Endodermal cell (in vitro differentiated cells): ENCODE data around the gene CAMK2A. TPM values are rescaled to one million over a fixed set of nuclear protein-coding genes. Genes with fewer than 3 reads are reported as not detected.

ENCODE experiments used
- DNase-seq: peaks from one replicate; pipeline ENCODE4 v3.0.0-alpha.2; 2017
- H3K27ac ChIP-seq: 2 replicates; pipeline ENCODE4 v1.5.1; 2013; ENCODE audit warnings: mild to moderate bottlenecking, low read depth, low read length, moderate library complexity
- H3K27me3 ChIP-seq: 2 replicates; pipeline ENCODE4 v1.6.1; 2013; ENCODE audit warnings: mild to moderate bottlenecking, low read length, moderate library complexity; ENCODE audit not compliant: insufficient read depth, control insufficient read depth, poor library complexity, severe bottlenecking
- H3K36me3 ChIP-seq: 2 replicates; pipeline ENCODE4 v1.7.0; 2013; ENCODE audit warnings: mild to moderate bottlenecking, low read length, moderate library complexity; ENCODE audit not compliant: control insufficient read depth, insufficient read depth
- H3K4me1 ChIP-seq: one replicate; pipeline ENCODE4 v1.7.0; 2013; ENCODE audit warnings: low read length; ENCODE audit not compliant: control insufficient read depth, insufficient read depth
- H3K4me3 ChIP-seq: 2 replicates; pipeline ENCODE4 v1.5.1; 2013; ENCODE audit warnings: mild to moderate bottlenecking, low read length, moderate library complexity
- H3K9ac ChIP-seq: 2 replicates; pipeline ENCODE4 v1.6.1; 2013; ENCODE audit warnings: mild to moderate bottlenecking, low read length, moderate library complexity; ENCODE audit not compliant: poor library complexity, severe bottlenecking; ENCODE audit errors: extremely low read depth
- H3K9me3 ChIP-seq: 2 replicates; pipeline ENCODE4 v1.6.1; 2013; ENCODE audit warnings: mild to moderate bottlenecking, low read length, moderate library complexity; ENCODE audit not compliant: control insufficient read depth
- H3K27ac Mint-ChIP-seq: 2 replicates; pipeline ENCODE4 v1.8.0; 2020; ENCODE audit warnings: mixed read lengths
- H3K27me3 Mint-ChIP-seq: 2 replicates; pipeline ENCODE4 v1.8.0; 2021; ENCODE audit warnings: mild to moderate bottlenecking, mixed read lengths; ENCODE audit not compliant: insufficient read depth
- H3K36me3 Mint-ChIP-seq: 2 replicates; pipeline ENCODE4 v1.8.0; 2020; ENCODE audit warnings: low read depth, mixed read lengths
- H3K4me1 Mint-ChIP-seq: 2 replicates; pipeline ENCODE4 v1.8.0; 2020; ENCODE audit warnings: mixed read lengths
- H3K4me3 Mint-ChIP-seq: 2 replicates; pipeline ENCODE4 v1.8.0; 2020; ENCODE audit warnings: mild to moderate bottlenecking, moderate library complexity, mixed read lengths
- H3K9me3 Mint-ChIP-seq: 2 replicates; pipeline ENCODE4 v1.8.0; 2020; ENCODE audit warnings: mild to moderate bottlenecking, mixed read lengths
- CTCF ChIP-seq: fragments of 200-600 bp; sonication (generic); conservative IDR thresholded peaks from 2 replicates; pipeline ENCODE4 v1.5.0; 2021; ENCODE audit warnings: antibody characterized with exemption, mild to moderate bottlenecking
- WGBS, 2 experiments: methylation state at CpG; one replicate each; pipeline versions ENCODE4 v1.1.5 to v1.1.7; 2013; ENCODE audit warnings: missing lambda C conversion rate in 2 of 2, mixed read lengths in 1 of 2; ENCODE audit not compliant: insufficient coverage in 1 of 2, insufficient read length in 1 of 2; 5-methylcytosine and 5-hydroxymethylcytosine counted together
- total RNA-seq, 2 donors: library from RNA; stranded (reverse); fragmentation: NEBNext Ultra II Directional in 1 of 2; extraction: Animal tissue kit (Norgen Biotek cat#: 25700) in 1 of 2; gene quantifications; 2 replicates in 1 of 2; 3 replicates in 1 of 2; pipeline ENCODE4 v1.2.1, GENCODE V29; 2021

The CAMK2A gene
- total RNA-seq, 2 donors from 2014 or later, result 0.31 to 0.49 TPM

DNA sequence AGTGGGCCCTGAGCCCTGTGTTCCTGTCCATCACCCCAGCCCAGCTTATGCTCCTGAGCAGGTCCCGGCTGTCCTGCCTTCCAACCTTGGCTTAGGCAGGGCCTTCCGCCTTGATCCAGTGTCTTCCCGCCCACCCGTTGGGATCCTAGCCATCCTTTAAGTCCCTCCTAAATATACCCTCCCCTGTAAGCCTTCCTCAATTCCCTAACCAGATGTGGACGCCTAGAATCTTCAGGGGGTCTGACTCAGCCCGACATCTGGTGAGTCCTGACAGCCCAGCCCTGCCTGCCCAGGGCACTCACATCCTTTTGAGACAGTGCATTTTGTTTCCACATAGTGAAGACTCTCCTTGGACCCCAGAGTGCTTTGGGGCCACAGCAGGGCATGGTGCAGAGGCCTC is 76.0 kb downstream of the CAMK2A start:
- H3K27ac ChIP-seq, result no peak overlapping the region
- H3K4me3 Mint-ChIP-seq, result no peak overlapping the region
- H3K27ac Mint-ChIP-seq, result no peak overlapping the region

GRCh38 chr5:150211156-150212030 is 78.2 kb downstream of the CAMK2A start:
- H3K27ac Mint-ChIP-seq, result peak overlapping the region; percentile 55
- Histone ChIP-seq H3K4me1 (no peaks in the 10 kb centered on the region), H3K27ac (no peak overlapping the region), H3K4me3 (no peak overlapping the region), H3K36me3 (no peaks in the 10 kb centered on the region), H3K9me3 (no peaks in the 10 kb centered on the region), H3K27me3 (no peaks in the 10 kb centered on the region), H3K9ac (no peak overlapping the region)
- no peak overlapping the region for H3K4me3 Mint-ChIP-seq
- H3K36me3 Mint-ChIP-seq, result no peaks in the 10 kb centered on the region
- H3K9me3 Mint-ChIP-seq, result no peaks in the 10 kb centered on the region
- no peak for TF ChIP-seq CTCF
- peak; percentile 88 for DNase-seq
- peaks cover 18% of the 10 kb centered on the region for H3K4me1 Mint-ChIP-seq
- WGBS, 2 experiments, result 67 to 69% methylated on average over 8 to 14 of the region's 15 CpGs
- peaks cover 32% of the 10 kb centered on the region for H3K27me3 Mint-ChIP-seq

More for the DNA sequence above, 76.0 kb downstream of the CAMK2A start:
- peaks cover 13% of the 10 kb centered on the region for H3K27me3 ChIP-seq
- H3K4me1 ChIP-seq, result no peaks in the 10 kb centered on the region
- H3K36me3 Mint-ChIP-seq, result no peaks in the 10 kb centered on the region
- no peak overlapping the region for H3K4me3 ChIP-seq
- no peaks in the 10 kb centered on the region for H3K36me3 ChIP-seq
- H3K9ac ChIP-seq, result no peak overlapping the region
- no peaks in the 10 kb centered on the region for H3K9me3 Mint-ChIP-seq
- 78 to 83% methylated on average over 4 to 6 of the region's 6 CpGs for WGBS, 2 experiments
- no peak for DNase-seq
- peaks cover 46% of the 10 kb centered on the region for H3K27me3 Mint-ChIP-seq
- H3K9me3 ChIP-seq, result no peaks in the 10 kb centered on the region
- H3K4me1 Mint-ChIP-seq, result peaks cover 18% of the 10 kb centered on the region
- TF ChIP-seq CTCF, result no peak

DNA sequence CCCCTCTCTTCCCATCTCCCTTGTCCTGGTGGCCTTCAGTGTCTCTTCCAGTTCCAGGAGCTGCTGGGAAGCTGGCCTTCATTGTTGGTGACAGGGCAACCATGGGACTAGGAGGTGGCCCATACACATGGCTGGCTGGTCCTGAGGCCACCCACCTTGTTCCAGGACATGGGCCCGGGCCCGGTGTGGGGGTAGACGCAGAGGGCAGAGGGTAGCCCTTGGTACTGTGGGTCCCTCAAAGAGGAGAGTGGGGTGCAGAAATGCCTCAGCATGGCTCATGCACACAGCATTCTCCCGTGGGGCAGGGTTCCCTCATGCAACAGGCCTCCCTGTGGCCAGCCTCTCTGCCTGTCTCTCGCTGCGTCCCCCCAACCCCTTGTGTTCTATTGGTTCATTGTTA is 78.9 kb downstream of the CAMK2A start:
- H3K4me3 Mint-ChIP-seq, result no peak overlapping the region
- no peak overlapping the region for H3K4me3 ChIP-seq
- no peaks in the 10 kb centered on the region for H3K9me3 Mint-ChIP-seq
- H3K4me1 Mint-ChIP-seq, result peaks cover 13% of the 10 kb centered on the region
- no peak for TF ChIP-seq CTCF
- no peak overlapping the region for H3K9ac ChIP-seq
- H3K36me3 ChIP-seq, result no peaks in the 10 kb centered on the region
- no peaks in the 10 kb centered on the region for H3K4me1 ChIP-seq
- no peak overlapping the region for H3K27ac ChIP-seq
- no peaks in the 10 kb centered on the region for H3K27me3 ChIP-seq
- no peaks in the 10 kb centered on the region for H3K9me3 ChIP-seq
- no peaks in the 10 kb centered on the region for H3K36me3 Mint-ChIP-seq
- 74 to 88% methylated on average over 1 to 6 of the region's 6 CpGs for WGBS, 2 experiments
- peaks cover 25% of the 10 kb centered on the region for H3K27me3 Mint-ChIP-seq
- no peak overlapping the region for H3K27ac Mint-ChIP-seq
- no peak for DNase-seq
